Iris pigment epithelial cell (primary cell): ENCODE data around the gene PITPNM3.
"Not testable (repeated sequence)": the region's sequence is repeated elsewhere in the genome, so short reads cannot be mapped to it uniquely, and the experiment has no call there.

ENCODE experiments used
- DNase-seq: peaks from one replicate; pipeline ENCODE4 v3.0.0-alpha.2; 2011; ENCODE audit warnings: low read depth

PITPNM3 gene

DNA sequence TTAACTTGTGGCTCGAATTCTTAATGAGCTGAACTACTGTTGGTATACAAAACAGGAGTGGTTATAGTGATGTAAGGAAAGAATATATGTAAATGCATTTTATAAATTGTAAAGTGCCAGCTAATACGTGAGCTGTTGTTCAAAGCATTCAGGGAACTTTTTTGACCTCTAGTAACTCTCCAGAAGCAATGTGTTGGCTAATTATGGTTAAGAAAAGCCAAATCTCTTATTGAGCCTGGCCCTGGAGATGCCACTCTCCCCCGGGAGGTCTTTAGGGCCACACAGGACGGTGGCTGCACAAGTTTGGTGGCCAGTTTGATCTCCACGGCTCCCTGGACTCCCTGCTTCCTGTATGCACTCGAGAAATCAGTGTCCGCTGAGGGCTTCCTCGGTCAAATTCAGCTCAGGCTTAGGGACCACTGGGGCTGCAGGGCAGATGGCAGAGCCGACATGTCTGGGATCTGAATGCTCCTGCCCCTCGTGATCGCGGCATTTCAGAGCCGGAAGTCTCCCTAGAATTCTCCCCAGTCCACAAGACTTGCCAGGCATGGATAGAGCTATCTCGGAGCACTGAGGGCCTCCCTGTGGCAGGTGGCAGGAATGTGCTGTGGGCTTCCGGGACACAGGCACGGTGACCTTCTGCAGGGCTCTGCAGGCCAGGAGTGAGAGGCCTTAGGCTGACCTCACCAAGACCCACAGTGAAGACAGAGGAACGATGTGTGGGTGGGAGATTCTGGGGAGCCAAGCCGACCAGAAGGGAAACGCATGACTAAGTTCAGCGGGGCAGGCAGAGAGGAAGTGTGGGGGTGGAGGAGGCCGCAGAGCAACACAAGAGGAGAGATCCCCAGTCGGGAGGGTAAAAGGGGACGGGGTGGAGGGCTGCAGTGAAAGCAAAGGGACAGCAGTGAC lies 18.6 kb upstream of the PITPNM3 start:
- DNase-seq = peak; percentile 88

DNA sequence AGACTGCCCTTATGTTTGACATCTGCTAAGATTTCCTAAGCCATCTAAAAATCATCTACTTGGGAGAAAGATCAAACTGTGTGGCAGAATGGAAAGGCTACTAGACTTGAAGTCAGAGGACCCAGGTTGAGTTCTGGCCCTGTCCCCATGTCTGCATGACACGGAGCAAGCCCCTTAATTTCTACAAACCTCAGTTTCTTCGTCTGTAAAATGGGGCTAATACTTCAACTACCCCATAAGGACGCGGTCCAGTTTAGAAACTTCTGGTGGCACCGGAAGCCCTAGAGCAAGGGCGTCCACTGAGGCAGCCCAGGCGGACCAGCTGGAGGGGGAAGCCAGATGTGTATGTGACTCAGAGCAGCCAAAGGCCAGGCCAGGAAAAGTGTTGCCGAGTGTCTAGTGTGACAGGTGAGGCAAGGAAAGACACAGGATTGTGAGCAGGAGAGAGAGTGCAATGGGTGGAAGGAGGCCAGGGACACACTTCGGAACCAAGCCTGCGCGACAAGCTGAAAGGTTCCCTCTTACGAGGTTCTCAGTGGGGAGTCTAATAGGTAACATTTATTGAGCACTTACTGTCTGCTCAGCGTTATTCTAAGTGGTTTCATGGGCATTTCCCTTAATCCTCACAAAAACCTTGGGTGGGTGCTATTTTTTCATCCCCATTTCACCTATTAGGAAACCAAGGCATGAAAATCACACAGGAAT lies 17.8 kb upstream of the PITPNM3 start:
- no peak for DNase-seq

DNA sequence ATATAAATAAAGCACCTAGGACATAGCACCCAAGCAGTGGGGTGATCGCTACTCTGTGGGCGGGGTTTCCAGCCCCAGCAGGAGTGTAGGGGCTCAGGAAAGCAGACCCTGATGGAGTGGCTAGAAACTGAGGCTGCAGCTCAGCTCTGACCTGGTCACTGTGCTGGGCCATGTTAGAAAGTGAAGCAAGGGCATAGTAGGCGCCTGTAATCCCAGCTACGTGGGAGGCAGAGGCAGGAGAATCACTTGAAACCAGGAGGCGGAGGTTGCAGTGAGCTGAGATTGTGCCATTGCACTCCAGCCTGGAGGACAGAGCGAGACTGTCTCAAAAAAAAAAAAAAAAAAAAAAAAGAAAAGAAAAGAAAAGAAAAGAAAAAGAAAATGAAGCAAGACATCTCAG lies 17.1 kb upstream of the PITPNM3 start:
- DNase-seq = not testable (repeated sequence)

DNA sequence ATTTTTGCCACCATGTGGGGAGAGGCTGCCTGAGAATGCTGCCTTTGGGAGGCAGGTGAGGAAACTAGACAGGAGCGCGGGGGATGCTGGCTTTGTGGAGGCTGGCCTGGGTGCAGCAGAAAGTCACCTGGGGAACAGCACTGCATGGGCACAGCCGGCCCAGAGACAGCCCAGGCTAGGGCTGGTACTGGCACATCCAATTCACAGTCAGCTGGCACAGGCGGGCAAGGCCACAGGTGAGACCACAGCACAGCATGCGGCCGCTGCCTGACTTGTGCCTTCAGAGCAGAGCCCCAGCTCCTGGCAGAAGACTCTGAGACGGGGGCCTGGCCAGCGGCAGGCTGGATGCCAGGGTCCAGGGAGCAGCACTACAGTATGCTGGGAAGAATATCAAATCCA lies 16.6 kb upstream of the PITPNM3 start:
- no peak for DNase-seq

- DNase-seq = no peak
These were observed 15.1 kb upstream of the PITPNM3 start for GRCh38 chr17:6571452-6571781.

DNA sequence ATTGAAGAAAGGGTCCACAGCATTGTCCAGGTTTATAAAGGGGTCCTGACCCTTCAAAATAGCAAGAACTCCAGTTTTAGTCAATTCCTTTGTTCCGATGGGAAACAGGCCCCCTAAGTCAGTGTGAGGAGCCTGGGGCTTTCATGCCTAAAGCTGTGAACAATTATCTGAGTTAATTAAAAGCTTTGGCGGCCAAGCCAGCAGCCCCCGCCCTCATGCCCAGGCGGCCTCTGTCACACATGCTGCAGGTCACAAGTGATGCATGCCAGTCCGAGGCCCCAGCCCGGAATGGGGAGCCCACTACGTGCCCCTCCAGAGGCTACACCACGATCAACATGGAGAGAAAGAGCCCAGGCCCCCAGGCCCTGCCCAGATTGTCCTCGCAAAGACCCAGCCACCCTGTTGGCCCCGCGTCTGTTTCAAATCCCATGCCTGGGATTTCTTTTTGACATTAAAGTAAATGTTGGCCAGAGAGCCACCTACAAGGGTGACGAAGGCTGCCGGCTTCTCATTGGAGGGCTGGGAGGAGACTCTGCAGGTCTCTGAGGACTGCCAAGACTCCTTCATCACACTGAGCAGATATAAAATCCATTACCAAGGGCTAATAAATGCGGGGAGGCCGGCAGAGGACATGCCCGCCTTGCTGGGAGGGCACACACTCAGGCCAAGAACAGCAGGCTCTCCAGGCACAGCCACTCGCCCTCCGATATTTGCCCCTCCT lies 14.5 kb upstream of the PITPNM3 start:
- DNase-seq = no peak

GRCh38 chr17:6569370-6570285 lies 13.3 kb upstream of the PITPNM3 start:
- no peak for DNase-seq

- no peak for DNase-seq
These were observed 11.9 kb upstream of the PITPNM3 start for GRCh38 chr17:6568184-6568758.

GRCh38 chr17:6567528-6568183 lies 11.3 kb upstream of the PITPNM3 start:
- no peak for DNase-seq

GRCh38 chr17:6561446-6561845 lies 5.1 kb upstream of the PITPNM3 start:
- no peak for DNase-seq

DNA sequence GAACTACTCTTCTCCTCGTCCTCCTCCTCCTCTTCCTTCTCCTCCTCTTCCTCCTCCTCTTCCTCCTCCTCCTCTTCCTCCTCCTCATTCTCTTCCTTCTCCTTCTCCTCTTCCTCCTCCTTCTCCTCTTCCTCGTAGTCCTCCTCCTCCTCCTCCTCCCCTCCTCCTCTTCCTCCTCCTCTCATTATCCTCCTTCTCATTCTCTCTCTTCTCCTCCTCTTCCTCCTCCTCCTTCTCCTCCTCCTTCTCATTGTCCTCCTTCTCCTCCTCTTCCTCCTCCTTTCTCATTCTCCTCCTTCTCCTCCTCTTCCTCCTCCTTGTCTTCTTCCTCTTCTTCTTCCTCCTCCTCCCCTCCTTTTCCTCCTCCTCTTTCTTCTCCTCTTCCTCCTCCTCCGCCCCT lies 4.1 kb upstream of the PITPNM3 start:
- DNase-seq = no peak

- DNase-seq = no peak
These were observed 3.4 kb upstream of the PITPNM3 start for GRCh38 chr17:6559753-6560215.

GRCh38 chr17:6558932-6559752 lies 2.8 kb upstream of the PITPNM3 start:
- no peak for DNase-seq

GRCh38 chr17:6558276-6558675 lies 1.9 kb upstream of the PITPNM3 start:
- no peak for DNase-seq

DNA sequence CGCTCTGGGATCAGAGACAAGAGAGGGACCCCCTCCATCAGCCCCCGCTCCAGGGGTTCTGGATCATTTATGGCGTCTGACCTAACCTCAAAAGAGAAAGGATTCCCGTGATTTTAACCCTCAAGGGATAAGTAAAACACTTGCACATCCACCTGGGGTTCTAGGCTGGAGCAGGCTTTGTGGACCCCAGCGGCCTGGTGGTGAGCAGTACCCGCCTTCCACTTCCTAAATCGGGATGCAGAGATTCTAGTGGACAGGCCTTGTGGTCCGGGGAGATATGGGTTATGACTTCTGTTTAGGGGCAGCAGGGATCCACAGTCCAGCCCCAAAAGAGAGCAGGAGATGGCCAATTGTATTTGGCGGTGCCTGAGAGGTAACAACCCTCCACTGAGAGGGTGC lies 684 bp upstream of the PITPNM3 start:
- DNase-seq = no peak

DNA sequence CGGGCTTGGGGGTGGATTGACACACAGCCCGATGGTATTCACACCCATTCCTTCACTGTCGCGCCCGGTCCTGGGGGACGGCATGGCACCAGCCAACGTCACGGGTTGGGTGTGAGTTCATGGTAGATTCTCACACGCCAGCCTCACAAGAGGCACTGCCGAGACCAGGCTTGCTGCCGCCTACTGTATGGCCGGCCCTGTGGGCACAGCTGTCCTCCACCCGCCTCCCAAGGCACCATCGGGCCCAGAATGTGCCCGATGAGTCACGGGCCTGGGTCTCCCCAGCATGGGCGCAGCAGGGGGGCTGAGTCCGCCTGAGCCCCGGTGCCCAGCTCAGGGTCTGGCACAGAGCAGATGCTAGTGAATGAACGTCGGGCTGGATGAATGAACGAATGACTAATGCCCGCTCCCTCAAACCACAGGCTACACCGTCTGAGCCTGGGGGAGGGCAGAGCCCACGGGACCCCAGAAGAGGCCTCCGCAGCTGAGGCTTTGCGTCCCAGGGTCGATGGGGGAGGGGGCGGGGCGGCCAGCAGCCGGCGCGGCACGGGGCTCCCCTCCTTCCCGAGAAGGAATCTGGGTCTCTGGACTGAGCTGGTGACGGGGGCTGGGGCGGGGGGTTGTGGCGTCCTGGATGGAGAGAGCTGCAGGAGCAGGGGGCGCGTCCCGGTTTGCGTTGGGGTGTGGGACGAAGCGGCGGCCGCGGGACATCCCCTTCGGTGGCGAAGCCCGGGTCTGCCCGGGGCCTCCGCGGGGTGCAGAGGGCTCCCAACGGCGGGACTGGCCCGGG lies 829 bp downstream of the PITPNM3 start:
- peak; percentile 47 for DNase-seq

GRCh38 chr17:6554871-6555330 lies 1.5 kb downstream of the PITPNM3 start:
- no peak for DNase-seq

GRCh38 chr17:6554342-6554741 lies 2.0 kb downstream of the PITPNM3 start:
- no peak for DNase-seq
